ENCODE data around the gene SSTR3.

GRCh38 chr22:37156686-37157435 is 55.4 kb downstream of the SSTR3 start:
- no peak for TF ChIP-seq POLR2A (IDR thresholded peaks at IDR 0.05)
- no peak for TF ChIP-seq CTCF (IDR thresholded peaks at IDR 0.05)
